ENCODE data around the gene LAG3. TPM values are rescaled to one million over a fixed set of nuclear protein-coding genes. Genes with fewer than 3 reads are reported as not detected.

LAG3 gene
- total and polyA plus RNA-seq, 2 experiments from 2014 or later: 3.7 to 4.7 TPM

GRCh38 chr12:6753772-6754356, 18.5 kb upstream of the LAG3 start:
- Histone ChIP-seq H2AFZ (peak overlapping the region; percentile 80; the same call in 1 of the 2 replicates), H3F3A (replicated peaks; ENCODE audit: low read depth) (peaks cover 5% of the 10 kb centered on the region; the same call in 1 of the 2 replicates), H3K4me1 (ENCODE audit: insufficient read depth) (peaks cover 22% of the 10 kb centered on the region), H3K4me3 (peak overlapping the region; percentile 97), H3K27me3 (ENCODE audit: insufficient read depth) (no peaks in the 10 kb centered on the region), H3K36me3 (ENCODE audit: insufficient read depth) (peaks cover 31% of the 10 kb centered on the region), H3K79me2 (replicated peaks; ENCODE audit: insufficient read depth) (peaks cover 24% of the 10 kb centered on the region), H3K27ac (ENCODE audit: low read depth) (peak overlapping the region; percentile 67), H3K9me2 (ENCODE audit: insufficient read depth) (no peaks in the 10 kb centered on the region), H4K20me1 (replicated peaks; ENCODE audit: insufficient read depth) (peaks cover 15% of the 10 kb centered on the region; the same call in 1 of the 2 replicates), H3K4me2 (peak overlapping the region; percentile 73)
- DNase-seq (ENCODE audit: low spot score) (peak; percentile 98), ATAC-seq (peak; percentile 15)
- Mint-ChIP-seq H3K27ac (peak overlapping the region; percentile 88; the same call in 1 of the 2 replicates), H3K9me3 (no peaks in the 10 kb centered on the region), H3K36me3 (ENCODE audit: low read depth) (peaks cover 35% of the 10 kb centered on the region), H3K27me3 (ENCODE audit: insufficient read depth, low read depth, poor library complexity) (peaks cover 21% of the 10 kb centered on the region), H3K4me1 (peaks cover 29% of the 10 kb centered on the region), H3K4me3 (peak overlapping the region; percentile 91)
- TF ChIP-seq ZNF114 (CRISPR knock-in tag; IDR thresholded peaks at IDR 0.05) (no peak), CTCF (conservative IDR thresholded peaks at IDR 0.05; ENCODE audit: low read depth in 2 of 2) (peak in 1 of 2 experiments; percentile 98; a peak in 2 of 4 replicates), CREB1 (CRISPR knock-in tag; IDR thresholded peaks at IDR 0.05; ENCODE audit: low read depth) (no peak), POLR2AphosphoS5 (IDR thresholded peaks at IDR 0.05; ENCODE audit: low read depth) (no peak), REST (IDR thresholded peaks at IDR 0.05; ENCODE audit: unreplicated experiment) (peak; percentile 22), STAT1 (IDR thresholded peaks at IDR 0.05; ENCODE audit: unreplicated experiment) (no peak)

GRCh38 chr12:6754411-6754810, 17.9 kb upstream of the LAG3 start:
- H4K20me1 ChIP-seq (replicated peaks; ENCODE audit: insufficient read depth): peaks cover 15% of the 10 kb centered on the region; the same call in 1 of the 2 replicates
- ATAC-seq (no peak), DNase-seq (ENCODE audit: low spot score) (no peak)
- H3K9me3 Mint-ChIP-seq: no peaks in the 10 kb centered on the region
- H3K79me2 ChIP-seq (replicated peaks; ENCODE audit: insufficient read depth): peaks cover 24% of the 10 kb centered on the region
- H3K4me1 ChIP-seq (ENCODE audit: insufficient read depth): peaks cover 23% of the 10 kb centered on the region
- H3F3A ChIP-seq (replicated peaks; ENCODE audit: low read depth): peaks cover 5% of the 10 kb centered on the region; the same call in 1 of the 2 replicates
- H3K4me3 ChIP-seq: no peak overlapping the region
- no peaks in the 10 kb centered on the region for H3K27me3 ChIP-seq (ENCODE audit: insufficient read depth)
- no peak overlapping the region for H3K27ac Mint-ChIP-seq
- peaks cover 30% of the 10 kb centered on the region for H3K36me3 Mint-ChIP-seq (ENCODE audit: low read depth)
- no peaks in the 10 kb centered on the region for H3K9me2 ChIP-seq (ENCODE audit: insufficient read depth)
- peaks cover 26% of the 10 kb centered on the region for H3K36me3 ChIP-seq (ENCODE audit: insufficient read depth)
- H3K27ac ChIP-seq (ENCODE audit: low read depth): peak overlapping the region; percentile 67
- H3K4me1 Mint-ChIP-seq: peaks cover 30% of the 10 kb centered on the region
- peak overlapping the region; percentile 2; the same call in 1 of the 3 replicates for H3K4me3 Mint-ChIP-seq
- no peak overlapping the region for H2AFZ ChIP-seq
- no peak overlapping the region for H3K4me2 ChIP-seq
- H3K27me3 Mint-ChIP-seq (ENCODE audit: insufficient read depth, low read depth, poor library complexity): peaks cover 18% of the 10 kb centered on the region
- TF ChIP-seq REST (IDR thresholded peaks at IDR 0.05; ENCODE audit: unreplicated experiment) (no peak), EZH2 (IDR thresholded peaks at IDR 0.05; ENCODE audit: low read depth, unreplicated experiment) (no peak), NANOG (IDR thresholded peaks at IDR 0.05; ENCODE audit: borderline replicate concordance) (no peak), ZNF114 (CRISPR knock-in tag; IDR thresholded peaks at IDR 0.05) (no peak), POLR2AphosphoS5 (IDR thresholded peaks at IDR 0.05; ENCODE audit: low read depth) (no peak), ZNF331 (CRISPR knock-in tag; IDR thresholded peaks at IDR 0.05; ENCODE audit: low read depth) (no peak), STAT1 (IDR thresholded peaks at IDR 0.05; ENCODE audit: unreplicated experiment) (no peak)
